ENCODE measurements around the gene NCOA1. TPM values are rescaled to one million over a fixed set of nuclear protein-coding genes. Genes with fewer than 3 reads are reported as not detected.

Gene NCOA1
- polyA plus RNA-seq, 1 donor (not counting 4 experiments of a cell fraction or from before 2014, with no cell fraction given) = 5.0 TPM

GRCh38 chr2:24731040-24731439 lies 240.0 kb downstream of the NCOA1 start:
- H3K9me3 ChIP-seq (ENCODE audit: control insufficient read depth, low read depth, low read length) = no peaks in the 10 kb centered on the region

GRCh38 chr2:24731923-24732322 lies 240.9 kb downstream of the NCOA1 start:
- no peak for FAIRE-seq
- no peak for TF ChIP-seq EZH2 (IDR thresholded peaks at IDR 0.05; ENCODE audit: low read length)
- no peak for TF ChIP-seq CTCF (optimal IDR thresholded peaks at IDR 0.05 in 1 of 3, IDR thresholded peaks at IDR 0.05 in 1 of 3, conservative IDR thresholded peaks at IDR 0.05 in 1 of 3; ENCODE audit: extremely low read depth in 1 of 3, insufficient read depth in 2 of 3, low read length in 3 of 3)
- no peaks in the 10 kb centered on the region for H3K36me3 ChIP-seq (ENCODE audit: control insufficient read depth in 2 of 2, extremely low read depth in 1 of 2, insufficient read depth in 2 of 2, low read length in 2 of 2)
- H4K20me1 ChIP-seq (ENCODE audit: control insufficient read depth, extremely low read depth, insufficient read depth, low read length) = no peaks in the 10 kb centered on the region
- H3K9me1 ChIP-seq (ENCODE audit: control insufficient read depth, extremely low read depth, insufficient read depth, low read length) = no peaks in the 10 kb centered on the region
- H3K4me2 ChIP-seq (ENCODE audit: control insufficient read depth, extremely low read depth, insufficient read depth, low read depth, low read length) = no peak overlapping the region
- H3K79me2 ChIP-seq (ENCODE audit: control insufficient read depth, insufficient read depth, low read length) = no peaks in the 10 kb centered on the region
- no peaks in the 10 kb centered on the region for H3K4me1 ChIP-seq (ENCODE audit: control insufficient read depth, extremely low read depth, insufficient read depth, low read length)
- no peak overlapping the region for H3K27ac ChIP-seq (ENCODE audit: control insufficient read depth, insufficient read depth, low read length)
- H3K4me3 ChIP-seq (ENCODE audit: control insufficient read depth in 2 of 3, extremely low read depth in 1 of 3, insufficient read depth in 2 of 3, low read depth in 1 of 3, low read length in 3 of 3) = no peak overlapping the region
- no peak overlapping the region for H2AFZ ChIP-seq (ENCODE audit: control insufficient read depth, low read length)
- no peaks in the 10 kb centered on the region for H3K27me3 ChIP-seq (ENCODE audit: control insufficient read depth, extremely low read depth, insufficient read depth, low read length)
- no peaks in the 10 kb centered on the region for H3K9me3 ChIP-seq (ENCODE audit: control insufficient read depth, low read depth, low read length)
- dilution Hi-C loops (cut with MboI; ENCODE audit: extremely low pct_ligation_motif_present, low sequenced_read_pairs) = no loop called here
- no peak for DNase-seq (ENCODE audit: low read depth, low spot score)
- no peak overlapping the region for H3K9ac ChIP-seq (ENCODE audit: control insufficient read depth, extremely low read depth, insufficient read depth, low read length)

More at GRCh38 chr2:24731040-24731439, 240.0 kb downstream of the NCOA1 start:
- H3K9ac ChIP-seq (ENCODE audit: control insufficient read depth, extremely low read depth, insufficient read depth, low read length) = no peak overlapping the region
- no peaks in the 10 kb centered on the region for H3K27me3 ChIP-seq (ENCODE audit: control insufficient read depth, extremely low read depth, insufficient read depth, low read length)
- no peaks in the 10 kb centered on the region for H4K20me1 ChIP-seq (ENCODE audit: control insufficient read depth, extremely low read depth, insufficient read depth, low read length)
- no peaks in the 10 kb centered on the region for H3K4me1 ChIP-seq (ENCODE audit: control insufficient read depth, extremely low read depth, insufficient read depth, low read length)
- H3K79me2 ChIP-seq (ENCODE audit: control insufficient read depth, insufficient read depth, low read length) = no peaks in the 10 kb centered on the region
- DNase-seq (ENCODE audit: low read depth, low spot score) (no peak), FAIRE-seq (no peak)
- no peaks in the 10 kb centered on the region for H3K36me3 ChIP-seq (ENCODE audit: control insufficient read depth in 2 of 2, extremely low read depth in 1 of 2, insufficient read depth in 2 of 2, low read length in 2 of 2)
- TF ChIP-seq EZH2 (IDR thresholded peaks at IDR 0.05; ENCODE audit: low read length) = no peak
- H3K9me1 ChIP-seq (ENCODE audit: control insufficient read depth, extremely low read depth, insufficient read depth, low read length) = no peaks in the 10 kb centered on the region
- H2AFZ ChIP-seq (ENCODE audit: control insufficient read depth, low read length) = no peak overlapping the region
- no peak overlapping the region for H3K4me2 ChIP-seq (ENCODE audit: control insufficient read depth, extremely low read depth, insufficient read depth, low read depth, low read length)
- H3K4me3 ChIP-seq (ENCODE audit: control insufficient read depth in 2 of 3, extremely low read depth in 1 of 3, insufficient read depth in 2 of 3, low read depth in 1 of 3, low read length in 3 of 3) = no peak overlapping the region
- H3K27ac ChIP-seq (ENCODE audit: control insufficient read depth, insufficient read depth, low read length) = no peak overlapping the region
- dilution Hi-C loops (cut with MboI; ENCODE audit: extremely low pct_ligation_motif_present, low sequenced_read_pairs) = no loop called here

GRCh38 chr2:24734741-24735140 lies 243.7 kb downstream of the NCOA1 start:
- Histone ChIP-seq H3K4me1 (ENCODE audit: control insufficient read depth, extremely low read depth, insufficient read depth, low read length) (no peaks in the 10 kb centered on the region), H3K79me2 (ENCODE audit: control insufficient read depth, insufficient read depth, low read length) (no peaks in the 10 kb centered on the region), H3K9me3 (ENCODE audit: control insufficient read depth, low read depth, low read length) (no peaks in the 10 kb centered on the region), H3K27ac (ENCODE audit: control insufficient read depth, insufficient read depth, low read length) (no peak overlapping the region), H2AFZ (ENCODE audit: control insufficient read depth, low read length) (no peak overlapping the region), H3K9ac (ENCODE audit: control insufficient read depth, extremely low read depth, insufficient read depth, low read length) (no peak overlapping the region), H4K20me1 (ENCODE audit: control insufficient read depth, extremely low read depth, insufficient read depth, low read length) (no peaks in the 10 kb centered on the region), H3K27me3 (ENCODE audit: control insufficient read depth, extremely low read depth, insufficient read depth, low read length) (no peaks in the 10 kb centered on the region), H3K9me1 (ENCODE audit: control insufficient read depth, extremely low read depth, insufficient read depth, low read length) (no peaks in the 10 kb centered on the region), H3K4me3 (ENCODE audit: control insufficient read depth in 2 of 3, extremely low read depth in 1 of 3, insufficient read depth in 2 of 3, low read depth in 1 of 3, low read length in 3 of 3) (no peak overlapping the region), H3K4me2 (ENCODE audit: control insufficient read depth, extremely low read depth, insufficient read depth, low read depth, low read length) (no peak overlapping the region), H3K36me3 (ENCODE audit: control insufficient read depth in 2 of 2, extremely low read depth in 1 of 2, insufficient read depth in 2 of 2, low read length in 2 of 2) (no peaks in the 10 kb centered on the region)
- TF ChIP-seq CTCF (optimal IDR thresholded peaks at IDR 0.05 in 1 of 3, IDR thresholded peaks at IDR 0.05 in 1 of 3, conservative IDR thresholded peaks at IDR 0.05 in 1 of 3; ENCODE audit: extremely low read depth in 1 of 3, insufficient read depth in 2 of 3, low read length in 3 of 3) = no peak
- no peak for TF ChIP-seq EZH2 (IDR thresholded peaks at IDR 0.05; ENCODE audit: low read length)
- no peak for FAIRE-seq
- dilution Hi-C loops (cut with MboI; ENCODE audit: extremely low pct_ligation_motif_present, low sequenced_read_pairs) = no loop called here
- no peak for DNase-seq (ENCODE audit: low read depth, low spot score)

Measured in keratinocyte (primary cell).